Tibial nerve (tissue), 4 donors: ENCODE measurements around the gene LDHD. TPM values are rescaled to one million over a fixed set of nuclear protein-coding genes. Genes with fewer than 3 reads are reported as not detected.

Source experiments
- DNase-seq, 2 donors: peaks; one replicate each; pipeline ENCODE4 v3.0.0-alpha.2; 2019; ENCODE audit warnings: low spot score in 2 of 2
- H3K27ac ChIP-seq, 4 donors: fragments of 200-600 bp; sonication (generic) in 3 of 4; one replicate each; pipeline ENCODE4 v1.5.1; 2017 to 2019; ENCODE audit warnings: mild to moderate bottlenecking in 1 of 4
- H3K27me3 ChIP-seq, 2 donors: fragments of 200-600 bp; sonication (generic) in 1 of 2; one replicate each; pipeline versions ENCODE4 v1.5.1 to v1.6.0; 2017 to 2019
- H3K36me3 ChIP-seq, 3 donors: fragments of 200-600 bp; sonication (generic); one replicate each; pipeline ENCODE4 v1.5.1; 2018 to 2019
- H3K4me1 ChIP-seq, 4 donors: fragments of 200-600 bp; sonication (generic) in 3 of 4; one replicate each; pipeline ENCODE4 v1.5.1; 2017 to 2019
- H3K4me3 ChIP-seq, 4 donors: fragments of 200-600 bp; sonication (generic) in 3 of 4; one replicate each; pipeline ENCODE4 v1.5.1; 2017 to 2019; ENCODE audit warnings: mild to moderate bottlenecking in 1 of 4, moderate library complexity in 1 of 4
- H3K9me3 ChIP-seq, 4 donors: fragments of 200-600 bp; sonication (generic) in 3 of 4; one replicate each; pipeline ENCODE4 v1.5.1; 2017 to 2019
- CTCF ChIP-seq, 5 experiments: fragments of 200-600 bp in 3 of 5; fragments of 450-650 bp in 2 of 5; sonication (generic) in 3 of 5; IDR thresholded peaks; one replicate each; pipeline ENCODE4 v1.5.1; 2016 to 2019; ENCODE audit warnings: antibody characterized with exemption in 5 of 5, mild to moderate bottlenecking in 3 of 5, moderate library complexity in 2 of 5
- EP300 ChIP-seq, 2 donors: sonication (generic); formaldehyde crosslinking; IDR thresholded peaks; one replicate each; pipeline ENCODE4 v1.6.1; 2017; ENCODE audit warnings: antibody characterized with exemption in 2 of 2, mild to moderate bottlenecking in 1 of 2
- POLR2A ChIP-seq, 2 donors: fragments of 450-650 bp; IDR thresholded peaks; one replicate each; pipeline ENCODE4 v1.6.1; 2017; ENCODE audit warnings: antibody characterized with exemption in 2 of 2, mild to moderate bottlenecking in 2 of 2, moderate library complexity in 2 of 2
- WGBS, 2 donors: methylation state at CpG; one replicate each; pipeline ENCODE4 v1.1.5; 2018; 5-methylcytosine and 5-hydroxymethylcytosine counted together
- total RNA-seq, 4 donors: library from RNA; depleted of rRNA; stranded (reverse); fragments of >200 nt; gene quantifications; one replicate each; pipeline ENCODE4 v1.1.0, GENCODE V29; 2016

LDHD gene
- total RNA-seq, 4 donors from 2014 or later, result 20.1 to 48.7 (median 27.7) TPM

DNA sequence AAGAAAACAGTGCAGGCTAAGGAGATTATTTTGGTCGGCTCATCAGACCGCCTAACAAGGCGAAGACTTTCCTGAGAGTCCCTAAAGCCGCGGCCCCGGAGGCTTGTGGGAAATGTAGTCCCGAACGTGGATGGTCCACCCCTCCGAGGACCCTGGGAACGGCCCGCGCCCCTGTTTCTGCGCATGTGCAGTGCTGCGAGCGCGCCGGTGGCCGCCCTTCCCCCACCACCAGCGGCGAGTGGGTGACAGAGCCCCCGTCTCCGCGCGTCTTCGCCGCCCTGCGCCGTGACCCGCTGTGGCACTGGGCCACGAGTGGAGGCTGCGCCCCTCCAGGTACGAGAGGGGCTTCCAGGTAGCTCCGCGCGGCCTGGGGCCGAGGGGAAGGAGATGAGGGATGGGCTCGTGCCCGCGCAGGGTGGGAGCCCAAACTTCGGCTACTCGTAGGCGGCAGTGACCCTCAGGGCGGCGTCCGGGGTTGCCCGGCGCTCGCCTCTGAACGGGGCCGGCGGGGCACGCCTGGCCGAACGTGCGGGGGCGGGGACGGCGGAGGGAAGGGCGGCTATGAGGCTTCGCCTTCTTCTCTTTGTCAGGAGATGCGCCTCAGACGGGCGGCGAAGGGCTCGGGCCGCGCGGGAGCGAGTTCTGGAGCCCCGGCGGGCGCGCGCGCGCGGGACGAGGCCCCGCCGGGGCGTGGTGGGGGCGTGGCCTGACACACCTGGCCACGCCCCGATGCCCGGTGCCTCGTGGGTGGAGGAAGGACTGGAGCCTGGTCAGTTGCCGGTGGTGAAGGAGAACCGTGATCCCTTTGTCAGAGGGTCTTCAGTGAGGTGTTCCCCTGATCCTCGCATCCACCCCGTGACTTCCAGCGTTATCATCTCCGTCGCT lies 32.0 kb upstream of the LDHD start, which contains the start of gene ZFP1:
Gene ZFP1, plus strand, starts transcription at position 214 of the 885 bp plus-strand sequence. CDS start 4,428 bp downstream, outside the sequence.
- H3K4me3 ChIP-seq, result peak within 1 kb of the TSS; percentile 80 to 100 (median 100)
- H3K36me3 ChIP-seq, result peaks cover 0 to 27% (median 0%) of the 10 kb centered on the region in 3 donors
- H3K27me3 ChIP-seq, result no peaks in the 10 kb centered on the region
- peaks cover 0 to 11% (median 3%) of the 10 kb centered on the region in 4 donors for H3K4me1 ChIP-seq
- peaks cover 0 to 44% (median 4%) of the 10 kb centered on the region in 4 donors for H3K9me3 ChIP-seq
- DNase-seq, result peak; percentile 93 to 95
- peak; percentile 72 to 93 for TF ChIP-seq EP300 (IDR thresholded peaks at IDR 0.05)
- TF ChIP-seq CTCF (IDR thresholded peaks at IDR 0.05), result peak in 2 of 5 experiments; percentile 30 to 31
- peak in 1 of 2 donors; percentile 60 for TF ChIP-seq POLR2A (IDR thresholded peaks at IDR 0.05)
- WGBS, 2 donors, result 0% methylated on average over 65 to 80 of the region's 93 CpGs
- peak within 1 kb of the TSS; percentile 95 to 100 (median 99) for H3K27ac ChIP-seq

DNA sequence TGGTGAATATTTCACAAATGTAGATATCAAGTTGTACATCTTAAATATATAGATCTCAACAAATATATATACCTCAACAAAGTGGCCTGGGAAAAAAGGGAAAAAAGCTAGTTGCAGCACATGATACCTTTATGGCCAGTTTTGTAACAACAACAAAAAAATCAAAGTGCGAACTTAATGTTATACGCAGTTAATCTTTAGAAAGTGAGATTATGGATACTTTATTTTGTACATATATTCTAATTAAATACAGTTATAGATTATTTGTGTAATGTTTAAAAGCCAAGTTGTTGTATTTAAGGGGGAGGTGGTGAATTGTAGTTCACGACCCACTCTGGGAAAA lies 31.4 kb upstream of the LDHD start:
- peak overlapping the region; percentile 80 to 100 (median 100) for H3K4me3 ChIP-seq
- DNase-seq, result no peak
- no peak for TF ChIP-seq POLR2A (IDR thresholded peaks at IDR 0.05)
- no peak for TF ChIP-seq EP300 (IDR thresholded peaks at IDR 0.05)
- no peak for TF ChIP-seq CTCF (IDR thresholded peaks at IDR 0.05)
- H3K9me3 ChIP-seq, result peaks cover 0 to 38% (median 4%) of the 10 kb centered on the region in 4 donors
- 56 to 59% methylated on average over 3 of the region's 3 CpGs for WGBS, 2 donors
- no peaks in the 10 kb centered on the region for H3K27me3 ChIP-seq
- peaks cover 0 to 21% (median 0%) of the 10 kb centered on the region in 3 donors for H3K36me3 ChIP-seq
- peaks cover 0 to 11% (median 3%) of the 10 kb centered on the region in 4 donors for H3K4me1 ChIP-seq
- peak overlapping the region; percentile 95 to 100 (median 99) for H3K27ac ChIP-seq

DNA sequence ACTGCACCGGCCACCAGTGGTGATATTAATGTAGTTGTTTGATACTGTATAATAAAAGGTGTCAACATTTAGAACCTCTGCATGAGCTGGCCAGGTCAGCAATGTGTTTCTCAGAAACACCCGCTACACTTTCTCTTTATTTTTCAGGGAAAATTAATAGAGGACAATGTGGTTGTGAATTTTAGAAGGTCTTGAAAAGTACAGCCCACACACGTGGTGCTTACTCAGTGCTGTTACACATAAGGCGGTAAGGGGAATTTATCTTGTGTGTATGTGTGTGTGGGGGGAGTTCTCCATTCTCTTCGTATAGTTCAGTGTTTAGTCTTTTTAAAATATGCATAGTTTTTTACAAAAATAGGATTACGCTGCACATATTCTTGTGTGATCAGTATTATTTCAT lies 27.4 kb upstream of the LDHD start:
- no peak for DNase-seq
- Histone ChIP-seq H3K4me1 (peaks cover 0 to under 1% (median 0%) of the 10 kb centered on the region in 4 donors), H3K4me3 (no peak overlapping the region), H3K36me3 (no peaks in the 10 kb centered on the region), H3K27me3 (no peaks in the 10 kb centered on the region), H3K9me3 (peaks cover 0 to 9% (median 0%) of the 10 kb centered on the region in 4 donors), H3K27ac (no peak overlapping the region)
- 70 to 72% methylated on average over 6 of the region's 6 CpGs for WGBS, 2 donors
- TF ChIP-seq CTCF (IDR thresholded peaks at IDR 0.05) (no peak), POLR2A (IDR thresholded peaks at IDR 0.05) (no peak), EP300 (IDR thresholded peaks at IDR 0.05) (no peak)

- no peak overlapping the region for H3K27ac ChIP-seq
- H3K4me3 ChIP-seq, result no peak overlapping the region
- no peaks in the 10 kb centered on the region for H3K36me3 ChIP-seq
- no peak for TF ChIP-seq EP300 (IDR thresholded peaks at IDR 0.05)
- TF ChIP-seq CTCF (IDR thresholded peaks at IDR 0.05), result no peak
- TF ChIP-seq POLR2A (IDR thresholded peaks at IDR 0.05), result no peak
- no peak for DNase-seq
- 95 to 98% methylated on average over 5 of the region's 5 CpGs for WGBS, 2 donors
- no peaks in the 10 kb centered on the region for H3K9me3 ChIP-seq
- no peaks in the 10 kb centered on the region for H3K27me3 ChIP-seq
- no peaks in the 10 kb centered on the region for H3K4me1 ChIP-seq
These were observed 22.9 kb upstream of the LDHD start for GRCh38 chr16:75139498-75139897.

DNA sequence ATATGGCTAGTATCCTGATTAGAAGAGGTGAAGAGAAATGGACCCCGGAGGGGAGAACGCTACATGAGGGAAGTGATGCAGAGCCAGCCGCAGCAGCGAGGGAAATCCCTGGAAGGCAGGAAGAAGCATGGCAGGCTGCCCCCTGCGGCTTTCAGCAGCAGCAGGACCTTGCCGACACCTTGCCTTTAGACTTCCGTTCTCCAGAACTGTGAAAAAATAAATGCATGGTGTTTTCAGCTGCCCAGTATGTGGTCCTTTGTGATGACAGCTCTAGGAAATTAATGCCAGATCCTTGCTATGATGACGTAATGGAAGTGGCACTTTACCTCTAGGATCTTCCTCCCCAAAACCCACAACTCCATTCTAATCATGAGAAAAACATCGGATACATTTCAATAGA lies 22.1 kb upstream of the LDHD start:
- no peaks in the 10 kb centered on the region for H3K27me3 ChIP-seq
- TF ChIP-seq EP300 (IDR thresholded peaks at IDR 0.05) (no peak), CTCF (IDR thresholded peaks at IDR 0.05) (no peak), POLR2A (IDR thresholded peaks at IDR 0.05) (no peak)
- no peaks in the 10 kb centered on the region for H3K36me3 ChIP-seq
- WGBS, 2 donors, result 61% methylated on average over 9 of the region's 9 CpGs
- no peaks in the 10 kb centered on the region for H3K4me1 ChIP-seq
- no peaks in the 10 kb centered on the region for H3K9me3 ChIP-seq
- no peak overlapping the region for H3K27ac ChIP-seq
- no peak for DNase-seq
- H3K4me3 ChIP-seq, result no peak overlapping the region
